ENCODE results near the gene GBP6. TPM values are rescaled to one million over a fixed set of nuclear protein-coding genes. Genes with fewer than 3 reads are reported as not detected.
"Not testable (repeated sequence)": the region's sequence is repeated elsewhere in the genome, so short reads cannot be mapped to it uniquely, and the experiment has no call there.

Gene GBP6
- total and polyA plus RNA-seq, 4 experiments from 2014 or later, result 0.17 to 0.30 (median 0.20) TPM

GRCh38 chr1:89345479-89345878 is 18.4 kb upstream of the GBP6 start:
- H3K9me3 Mint-ChIP-seq; H3K27me3 ChIP-seq (ENCODE audit: insufficient read depth, low read length); H3K4me1 ChIP-seq (ENCODE audit: insufficient read depth, low read length); H3K27me3 Mint-ChIP-seq; H3K36me3 Mint-ChIP-seq; intact Hi-C loops (cut with micrococcal nuclease); H3K4me3 Mint-ChIP-seq; DNase-seq; H3K4me3 ChIP-seq (ENCODE audit: low read length in 2 of 2); H3K4me1 Mint-ChIP-seq; H3K27ac Mint-ChIP-seq; H3K27ac ChIP-seq (ENCODE audit: low read depth, low read length); H3K36me3 ChIP-seq (ENCODE audit: insufficient read depth, low read length); H3K9me3 ChIP-seq (ENCODE audit: control insufficient read depth in 1 of 2, low read length in 2 of 2): not testable (repeated sequence)
- ChIA-PET POLR2A (ENCODE audit: partially characterized antibody) (interaction anchor here (1.0 kb wide), 1 partner anchor 34 kb away, joined by 4 read pairs; no protein-coding TSS in a partner anchor), CTCF (ENCODE audit: partially characterized antibody) (interaction anchor here (1.6 kb wide), 1 partner anchor 13 kb away, joined by 6 read pairs; no protein-coding TSS in a partner anchor)

GRCh38 chr1:89347296-89347695 is 16.6 kb upstream of the GBP6 start:
- Mint-ChIP-seq H3K4me3 (no peak overlapping the region), H3K4me1 (no peaks in the 10 kb centered on the region), H3K27ac (no peak overlapping the region), H3K9me3 (peaks cover 0 to 3% (median 0%) of the 10 kb centered on the region in 8 donors), H3K36me3 (peaks cover 0 to 6% of the 10 kb centered on the region in 2 donors), H3K27me3 (no peaks in the 10 kb centered on the region)
- Histone ChIP-seq H3K27me3 (ENCODE audit: insufficient read depth, low read length) (no peaks in the 10 kb centered on the region), H3K9me3 (ENCODE audit: control insufficient read depth in 1 of 2, low read length in 2 of 2) (no peaks in the 10 kb centered on the region), H3K4me1 (ENCODE audit: insufficient read depth, low read length) (no peaks in the 10 kb centered on the region), H3K36me3 (ENCODE audit: insufficient read depth, low read length) (no peaks in the 10 kb centered on the region), H3K4me3 (ENCODE audit: low read length in 2 of 2) (no peak overlapping the region), H3K27ac (ENCODE audit: low read depth, low read length) (no peak overlapping the region)
- no peak for DNase-seq
- ChIA-PET POLR2A (ENCODE audit: partially characterized antibody) (no interaction called here), CTCF (ENCODE audit: partially characterized antibody) (no interaction called here)
- intact Hi-C loops (cut with micrococcal nuclease), result no loop called here

- intact Hi-C loops (cut with micrococcal nuclease), result no loop called here
- H3K4me1 ChIP-seq (ENCODE audit: insufficient read depth, low read length), result no peaks in the 10 kb centered on the region
- H3K36me3 ChIP-seq (ENCODE audit: insufficient read depth, low read length), result no peaks in the 10 kb centered on the region
- Mint-ChIP-seq H3K4me1 (peaks cover 3 to 8% (median 3%) of the 10 kb centered on the region in 4 donors), H3K9me3 (no peaks in the 10 kb centered on the region), H3K27ac (peak overlapping the region in 1 of 7 donors; percentile 7), H3K4me3 (no peak overlapping the region), H3K36me3 (no peaks in the 10 kb centered on the region), H3K27me3 (no peaks in the 10 kb centered on the region)
- ChIA-PET CTCF (ENCODE audit: partially characterized antibody) (no interaction called here), POLR2A (ENCODE audit: partially characterized antibody) (no interaction called here)
- no peak for DNase-seq
- no peaks in the 10 kb centered on the region for H3K9me3 ChIP-seq (ENCODE audit: control insufficient read depth in 1 of 2, low read length in 2 of 2)
- no peak overlapping the region for H3K27ac ChIP-seq (ENCODE audit: low read depth, low read length)
- H3K4me3 ChIP-seq (ENCODE audit: low read length in 2 of 2), result no peak overlapping the region
- no peaks in the 10 kb centered on the region for H3K27me3 ChIP-seq (ENCODE audit: insufficient read depth, low read length)
Observed at GRCh38 chr1:89350298-89350697, 13.6 kb upstream of the GBP6 start.

GRCh38 chr1:89351597-89352311 is 12.1 kb upstream of the GBP6 start:
- Histone ChIP-seq H3K36me3 (ENCODE audit: insufficient read depth, low read length) (no peaks in the 10 kb centered on the region), H3K27ac (ENCODE audit: low read depth, low read length) (no peak overlapping the region), H3K27me3 (ENCODE audit: insufficient read depth, low read length) (no peaks in the 10 kb centered on the region), H3K4me1 (ENCODE audit: insufficient read depth, low read length) (no peaks in the 10 kb centered on the region), H3K4me3 (ENCODE audit: low read length in 2 of 2) (no peak overlapping the region), H3K9me3 (ENCODE audit: control insufficient read depth in 1 of 2, low read length in 2 of 2) (no peaks in the 10 kb centered on the region)
- ChIA-PET POLR2A (ENCODE audit: partially characterized antibody) (interaction anchor here (0.7 kb wide), 1 partner anchor 10 kb away, joined by 3 read pairs; no protein-coding TSS in a partner anchor), CTCF (ENCODE audit: partially characterized antibody) (interaction anchor here (1.0 to 1.1 kb wide), 2 partner anchors 15 to 367 kb away, joined by 3 to 4 read pairs; no protein-coding TSS in a partner anchor)
- H3K36me3 Mint-ChIP-seq, result no peaks in the 10 kb centered on the region
- peaks cover 3 to 8% (median 3%) of the 10 kb centered on the region in 4 donors for H3K4me1 Mint-ChIP-seq
- H3K27me3 Mint-ChIP-seq, result no peaks in the 10 kb centered on the region
- H3K27ac Mint-ChIP-seq, result peak overlapping the region in 2 of 7 donors; percentile 31 to 76
- intact Hi-C loops (cut with micrococcal nuclease), result no loop called here
- no peak for DNase-seq
- H3K4me3 Mint-ChIP-seq, result no peak overlapping the region
- H3K9me3 Mint-ChIP-seq, result peaks cover 0 to 2% (median 0%) of the 10 kb centered on the region in 8 donors

- H3K9me3 Mint-ChIP-seq, result peaks cover 0 to 2% (median 0%) of the 10 kb centered on the region in 8 donors
- Histone ChIP-seq H3K27ac (ENCODE audit: low read depth, low read length) (no peak overlapping the region), H3K4me3 (ENCODE audit: low read length in 2 of 2) (no peak overlapping the region), H3K9me3 (ENCODE audit: control insufficient read depth in 1 of 2, low read length in 2 of 2) (no peaks in the 10 kb centered on the region), H3K4me1 (ENCODE audit: insufficient read depth, low read length) (peaks cover 5% of the 10 kb centered on the region), H3K36me3 (ENCODE audit: insufficient read depth, low read length) (no peaks in the 10 kb centered on the region), H3K27me3 (ENCODE audit: insufficient read depth, low read length) (no peaks in the 10 kb centered on the region)
- no peaks in the 10 kb centered on the region for H3K36me3 Mint-ChIP-seq
- CTCF ChIA-PET (ENCODE audit: partially characterized antibody), result interaction anchor here (1.0 to 1.1 kb wide), 2 partner anchors 15 to 368 kb away, joined by 3 to 4 read pairs; no protein-coding TSS in a partner anchor
- H3K27me3 Mint-ChIP-seq, result no peaks in the 10 kb centered on the region
- peaks cover 3 to 12% (median 8%) of the 10 kb centered on the region in 4 donors for H3K4me1 Mint-ChIP-seq
- DNase-seq, result no peak
- no peak overlapping the region for H3K4me3 Mint-ChIP-seq
- intact Hi-C loops (cut with micrococcal nuclease), result no loop called here
- H3K27ac Mint-ChIP-seq, result peak overlapping the region in 1 of 7 donors; percentile 76
- POLR2A ChIA-PET (ENCODE audit: partially characterized antibody), result no interaction called here
Observed at GRCh38 chr1:89352421-89352820, 11.4 kb upstream of the GBP6 start.

- H3K4me1 Mint-ChIP-seq, result peaks cover 10 to 22% (median 20%) of the 10 kb centered on the region in 4 donors
- no peaks in the 10 kb centered on the region for H3K9me3 ChIP-seq (ENCODE audit: control insufficient read depth in 1 of 2, low read length in 2 of 2)
- peaks cover 21% of the 10 kb centered on the region for H3K4me1 ChIP-seq (ENCODE audit: insufficient read depth, low read length)
- no peaks in the 10 kb centered on the region for H3K36me3 ChIP-seq (ENCODE audit: insufficient read depth, low read length)
- ChIA-PET CTCF (ENCODE audit: partially characterized antibody) (interaction anchor here (0.9 to 12.1 kb wide), 7 partner anchors 12 to 370 kb away, joined by 3 to 147 read pairs (median 4); no protein-coding TSS in a partner anchor), POLR2A (ENCODE audit: partially characterized antibody) (no interaction called here)
- no peaks in the 10 kb centered on the region for H3K36me3 Mint-ChIP-seq
- H3K9me3 Mint-ChIP-seq, result peaks cover 0 to 2% (median 0%) of the 10 kb centered on the region in 8 donors
- no peak overlapping the region for H3K4me3 ChIP-seq (ENCODE audit: low read length in 2 of 2)
- intact Hi-C loops (cut with micrococcal nuclease), result no loop called here
- H3K27me3 ChIP-seq (ENCODE audit: insufficient read depth, low read length), result no peaks in the 10 kb centered on the region
- no peaks in the 10 kb centered on the region for H3K27me3 Mint-ChIP-seq
- no peak for DNase-seq
- no peak overlapping the region for H3K27ac ChIP-seq (ENCODE audit: low read depth, low read length)
- H3K4me3 Mint-ChIP-seq, result no peak overlapping the region
- no peak overlapping the region for H3K27ac Mint-ChIP-seq
Observed at GRCh38 chr1:89354205-89354604, 9.7 kb upstream of the GBP6 start.

GRCh38 chr1:89355056-89355455 is 8.8 kb upstream of the GBP6 start:
- Mint-ChIP-seq H3K9me3 (peaks cover 0 to 2% (median 0%) of the 10 kb centered on the region in 8 donors), H3K27ac (peak overlapping the region in 2 of 7 donors; percentile 9 to 19), H3K4me3 (peak overlapping the region in 1 of 8 donors; percentile 38), H3K4me1 (peaks cover 10 to 22% (median 20%) of the 10 kb centered on the region in 4 donors), H3K36me3 (no peaks in the 10 kb centered on the region), H3K27me3 (no peaks in the 10 kb centered on the region)
- Histone ChIP-seq H3K9me3 (ENCODE audit: control insufficient read depth in 1 of 2, low read length in 2 of 2) (no peaks in the 10 kb centered on the region), H3K4me3 (ENCODE audit: low read length in 2 of 2) (no peak overlapping the region), H3K36me3 (ENCODE audit: insufficient read depth, low read length) (no peaks in the 10 kb centered on the region), H3K4me1 (ENCODE audit: insufficient read depth, low read length) (peaks cover 21% of the 10 kb centered on the region), H3K27me3 (ENCODE audit: insufficient read depth, low read length) (no peaks in the 10 kb centered on the region), H3K27ac (ENCODE audit: low read depth, low read length) (no peak overlapping the region)
- no peak for DNase-seq
- ChIA-PET POLR2A (ENCODE audit: partially characterized antibody) (interaction anchor here (0.6 kb wide), 1 partner anchor 286 kb away, joined by 3 read pairs; no protein-coding TSS in a partner anchor), CTCF (ENCODE audit: partially characterized antibody) (interaction anchor here (0.7 to 12.1 kb wide), 9 partner anchors 13 to 371 kb away, joined by 3 to 147 read pairs (median 5); no protein-coding TSS in a partner anchor)
- intact Hi-C loops (cut with micrococcal nuclease), result loop anchor here (5.0 kb wide), 1 partner anchor 43 kb away; no protein-coding TSS in a partner anchor
